MM.1S (cell line): Measurements from ENCODE around the gene CAPN5.

Source experiments
- CTCF ChIP-seq: fragments of 300-600 bp; sonication (generic); IDR thresholded peaks from 2 replicates; pipeline ENCODE4 v1.5.1; 2016; ENCODE audit warnings: antibody characterized with exemption, low read length, mixed read lengths
- EZH2 ChIP-seq: fragments of 300-600 bp; sonication (generic); optimal IDR thresholded peaks from 2 replicates; pipeline ENCODE3; 2017; ENCODE audit warnings: low read depth, mild to moderate bottlenecking, antibody characterized with exemption, low read length, mixed read lengths
- EZH2phosphoT487 ChIP-seq: fragments of 300-600 bp; sonication (generic); IDR thresholded peaks from 2 replicates; pipeline ENCODE4 v1.6.1; 2018; ENCODE audit warnings: antibody characterized with exemption, low read length

GRCh38 chr11:77093987-77094840 lies 27.4 kb downstream of the CAPN5 start:
- TF ChIP-seq CTCF (no peak), EZH2phosphoT487 (no peak), EZH2 (no peak)
